IMR-90 (cell line): ENCODE results near the gene SSBP3. TPM values are rescaled to one million over a fixed set of nuclear protein-coding genes. Genes with fewer than 3 reads are reported as not detected.

Source experiments
- ATAC-seq: fragments of 200-7000 bp; cut with Tn5 transposase; 2 replicates; pipeline ENCODE4 v1.9.1; 2020; ENCODE audit warnings: low read depth, mild to moderate bottlenecking, moderate library complexity
- BruUV-seq: library from RNA; stranded (reverse); fragments of 400-500 nt; replicated peaks from 2 replicates; lab custom pipeline; 2021; lab: Mats Ljungman, UMichigan
- CTCF ChIA-PET: fragments of 300-600 bp; formaldehyde crosslinking; extraction: SDS; loops from one replicate; lab custom pipeline; 2021; ENCODE audit warnings: antibody characterized with exemption; lab: Yijun Ruan, JAX
- POLR2A ChIA-PET: fragments of 300-600 bp; sonication (Branson Sonifier 250); formaldehyde crosslinking; loops from one replicate; lab custom pipeline; 2022; ENCODE audit warnings: antibody characterized with exemption; ENCODE audit not compliant: unreplicated experiment; lab: Charles Lee
- DNase-seq: peaks from one replicate; pipeline ENCODE4 v3.0.0; 2013
- H2AFZ ChIP-seq: replicated peaks from 2 replicates; pipeline ENCODE3; 2013; ENCODE audit warnings: low read length, mild to moderate bottlenecking; ENCODE audit not compliant: poor library complexity
- H2AK5ac ChIP-seq: 2 replicates; pipeline ENCODE4 v1.6.1; 2013; ENCODE audit warnings: low read depth, low read length, inconsistent platforms
- H2AK9ac ChIP-seq: replicated peaks from 2 replicates; pipeline ENCODE3; 2013; ENCODE audit warnings: mild to moderate bottlenecking, low read depth, low read length, moderate library complexity; ENCODE audit not compliant: poor library complexity
- H2BK120ac ChIP-seq: 2 replicates; pipeline ENCODE4 v1.6.1; 2013; ENCODE audit warnings: low read depth, low read length, inconsistent platforms
- H2BK15ac ChIP-seq: 3 replicates; pipeline ENCODE4 v1.6.1; 2013; ENCODE audit warnings: low read depth, low read length, inconsistent platforms
- H2BK20ac ChIP-seq: 2 replicates; pipeline ENCODE4 v1.6.1; 2013; ENCODE audit warnings: low read depth, mild to moderate bottlenecking, inconsistent platforms, low read length, moderate library complexity
- H2BK5ac ChIP-seq: 2 replicates; pipeline ENCODE4 v1.6.1; 2013; ENCODE audit warnings: mild to moderate bottlenecking, low read depth, low read length, inconsistent platforms; ENCODE audit not compliant: poor library complexity, severe bottlenecking
- H3K14ac ChIP-seq: replicated peaks from 2 replicates; pipeline ENCODE4 v1.6.1; 2013; ENCODE audit warnings: low read depth, low read length, inconsistent platforms
- H3K18ac ChIP-seq: 2 replicates; pipeline ENCODE4 v1.6.1; 2013; ENCODE audit warnings: low read depth, low read length, control low read depth
- H3K23ac ChIP-seq: 2 replicates; pipeline ENCODE4 v1.6.1; 2013; ENCODE audit warnings: low read depth, low read length, inconsistent platforms
- H3K27ac ChIP-seq: 2 replicates; pipeline ENCODE4 v1.5.1; 2013; ENCODE audit warnings: mild to moderate bottlenecking, control low read depth, low read length; ENCODE audit not compliant: insufficient read depth
- H3K27me3 ChIP-seq: 2 replicates; pipeline ENCODE4 v1.6.1; 2013; ENCODE audit warnings: low read length; ENCODE audit not compliant: control insufficient read depth, insufficient read depth
- H3K36me3 ChIP-seq: 2 replicates; pipeline ENCODE4 v1.6.1; 2013; ENCODE audit warnings: low read length, mixed read lengths; ENCODE audit not compliant: control insufficient read depth, insufficient read depth
- H3K4ac ChIP-seq: 2 replicates; pipeline ENCODE4 v1.6.1; 2013; ENCODE audit warnings: low read depth, low read length, inconsistent platforms
- H3K4me1 ChIP-seq: 2 replicates; pipeline ENCODE4 v1.6.1; 2013; ENCODE audit warnings: low read length, mixed read lengths; ENCODE audit not compliant: control insufficient read depth, insufficient read depth
- H3K4me2 ChIP-seq: 2 replicates; pipeline ENCODE4 v1.6.1; 2013; ENCODE audit warnings: low read depth, mild to moderate bottlenecking, control low read depth, low read length, moderate library complexity
- H3K4me3 ChIP-seq: 2 replicates; pipeline ENCODE4 v1.5.1; 2013; ENCODE audit warnings: low read depth, mild to moderate bottlenecking, control low read depth, low read length, moderate library complexity; ENCODE audit not compliant: insufficient read depth
- H3K56ac ChIP-seq: 2 replicates; pipeline ENCODE4 v1.6.1; 2013; ENCODE audit warnings: low read length, inconsistent platforms; ENCODE audit not compliant: insufficient read depth; ENCODE audit errors: extremely low read depth
- H3K79me1 ChIP-seq, 2 experiments: 2 replicates each; pipeline ENCODE4 v1.6.1; 2013; ENCODE audit warnings: low read length in 2 of 2, inconsistent platforms in 1 of 2, low read depth in 1 of 2
- H3K9ac ChIP-seq: 2 replicates; pipeline ENCODE4 v1.6.1; 2013; ENCODE audit warnings: low read depth, low read length, control low read depth
- H3K9me1 ChIP-seq: 2 replicates; pipeline ENCODE4 v1.6.1; 2013; ENCODE audit warnings: low read length, inconsistent platforms; ENCODE audit not compliant: insufficient read depth
- H3K9me3 ChIP-seq: 2 replicates; pipeline ENCODE4 v1.6.1; 2013; ENCODE audit warnings: low read length; ENCODE audit not compliant: control insufficient read depth, insufficient read depth
- H4K20me1 ChIP-seq: 2 replicates; pipeline ENCODE4 v1.6.1; 2013; ENCODE audit warnings: low read length, inconsistent platforms; ENCODE audit not compliant: insufficient read depth
- H4K5ac ChIP-seq: 2 replicates; pipeline ENCODE4 v1.6.1; 2013; ENCODE audit warnings: mild to moderate bottlenecking, low read depth, low read length, control low read depth
- H4K8ac ChIP-seq, 2 experiments: 2 replicates each; pipeline ENCODE4 v1.6.1; 2013; ENCODE audit warnings: low read depth in 2 of 2, low read length in 2 of 2, control low read depth in 1 of 2, inconsistent platforms in 1 of 2
- H4K91ac ChIP-seq: 2 replicates; pipeline ENCODE4 v1.6.1; 2013; ENCODE audit warnings: low read depth, low read length, inconsistent platforms; ENCODE audit not compliant: insufficient read depth
- CEBPB ChIP-seq: IDR thresholded peaks from 2 replicates; pipeline ENCODE4 v1.6.1; 2012; ENCODE audit warnings: low read depth, low read length, improper control_type of control experiment
- CTCF ChIP-seq: conservative IDR thresholded peaks from 2 replicates; pipeline ENCODE4 v1.5.1; 2012; ENCODE audit warnings: mild to moderate bottlenecking, low read depth, low read length, improper control_type of control experiment
- FOS ChIP-seq: fragments of 150-350 bp; IDR thresholded peaks from 2 replicates; pipeline ENCODE4 v1.6.1; 2016; ENCODE audit warnings: low read depth, low read length
- MAFK ChIP-seq: IDR thresholded peaks from 2 replicates; pipeline ENCODE4 v1.6.1; 2012; ENCODE audit warnings: low read depth, low read length, improper control_type of control experiment
- MAZ ChIP-seq: IDR thresholded peaks from 2 replicates; pipeline ENCODE4 v1.6.1; 2012; ENCODE audit warnings: low read depth, mild to moderate bottlenecking, low read length, improper control_type of control experiment, moderate library complexity, borderline replicate concordance
- RCOR1 ChIP-seq: IDR thresholded peaks from 2 replicates; pipeline ENCODE4 v1.6.1; 2012; ENCODE audit warnings: mild to moderate bottlenecking, low read length, improper control_type of control experiment; ENCODE audit not compliant: insufficient replicate concordance
- whole genome bisulfite sequencing, 2 experiments: methylation state at CpG; one replicate each; pipeline versions ENCODE4 v1.1.5 to v1.1.7; 2013; ENCODE audit warnings: missing lambda C conversion rate in 2 of 2; ENCODE audit not compliant: insufficient read length in 1 of 2; ENCODE audit errors: extremely low coverage in 2 of 2; 5-methylcytosine and 5-hydroxymethylcytosine counted together
- dilution Hi-C: fragments of 300-500 bp; cut with HindIII; formaldehyde crosslinking; loops from one replicate; pipeline ENCODE4 v1.14.3; 2018; ENCODE audit warnings: low sequenced_read_pairs; ENCODE audit not compliant: unreplicated experiment
- in situ Hi-C: fragments of 300-500 bp; cut with MboI; formaldehyde crosslinking; loops from 3 replicates; pipeline ENCODE4 v1.14.3; 2019; ENCODE audit warnings: low sequenced_read_pairs, inconsistent platforms, mixed read lengths
- intact Hi-C: fragments of 100-400 bp; cut with micrococcal nuclease; formaldehyde crosslinking; loops from 2 replicates; pipeline ENCODE4 v1.10.0; 2022
- polyA plus RNA-seq, 3 experiments: library from polyadenylated mRNA; depleted of rRNA; stranded (reverse); fragments of >200 nt; gene quantifications; 2 replicates each; pipeline ENCODE4 v1.2.3, GENCODE V29; 2012; ENCODE audit warnings: low replicate concordance in 1 of 3
- total RNA-seq: library from RNA; depleted of rRNA; stranded (reverse); fragments of >200 nt; gene quantifications from 2 replicates; pipeline ENCODE4 v1.2.3, GENCODE V29; 2012
- TF ChIP-seq, protein P1 (sequence below): fragments of 150-350 bp; IDR thresholded peaks from 2 replicates; pipeline ENCODE4 v1.6.1; 2016; ENCODE audit warnings: low read depth, mild to moderate bottlenecking, low read length, moderate library complexity, borderline replicate concordance

Gene SSBP3
- total and polyA plus RNA-seq, 2 of the 4 experiments (the other 2 are of a cell fraction), result 10.9 to 39.6 TPM

DNA sequence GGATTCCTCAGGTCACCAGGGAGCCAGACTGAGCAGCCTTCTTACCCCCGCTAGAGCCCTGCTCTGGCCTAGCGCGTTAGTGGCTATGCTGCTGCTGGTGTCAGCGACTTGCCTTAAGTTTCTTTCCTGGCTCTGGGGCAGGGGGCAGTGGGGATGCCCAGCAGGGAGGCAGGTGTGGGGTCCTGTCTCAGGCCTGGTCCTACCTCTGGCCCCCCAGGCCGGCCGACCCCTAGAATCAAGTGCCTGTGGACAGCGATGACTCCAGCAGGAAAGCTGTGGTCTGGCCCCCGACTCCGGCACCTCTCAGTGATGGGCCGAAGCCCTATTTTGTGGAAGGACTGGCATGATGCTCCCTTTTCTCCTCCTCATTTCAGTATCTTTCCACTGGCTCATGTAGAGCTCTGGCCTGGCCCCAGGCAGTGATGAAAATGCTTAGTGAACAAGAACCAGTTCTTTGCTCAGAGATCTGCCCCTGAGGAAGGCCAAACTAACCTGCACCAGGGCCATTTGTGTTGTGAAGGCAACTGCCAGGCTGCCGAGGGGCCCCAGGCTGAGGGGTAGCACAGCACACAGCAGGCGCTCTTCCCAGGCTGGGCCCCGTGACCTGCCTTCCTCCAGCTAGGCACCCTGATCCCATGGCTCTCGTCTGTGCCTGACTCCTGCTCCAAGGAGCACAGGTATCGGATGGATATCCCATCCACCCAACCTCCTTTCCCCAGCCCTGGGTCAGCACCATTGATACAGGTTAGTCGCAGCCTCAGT is 182.6 kb downstream of the SSBP3 start (continued):
- TF ChIP-seq MAZ, result no peak

DNA sequence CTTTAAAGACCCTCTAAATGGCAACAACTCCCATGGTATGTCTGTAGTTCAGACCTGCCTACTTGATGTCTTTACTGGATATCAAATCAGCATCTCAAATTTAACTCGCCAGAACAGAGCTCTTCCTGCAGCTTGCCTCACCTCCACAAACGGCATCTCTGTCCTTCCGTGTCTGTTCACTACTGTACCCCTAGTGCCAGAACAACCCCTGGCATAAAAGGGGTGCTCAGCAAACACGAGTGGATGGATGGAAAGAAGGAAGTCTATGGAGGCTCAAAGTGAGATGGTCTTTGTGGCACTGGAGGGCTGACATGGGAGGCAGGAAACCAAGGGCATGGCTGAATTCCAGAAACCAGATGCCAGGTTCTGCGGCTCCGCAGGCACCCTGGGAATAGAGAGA is 183.5 kb downstream of the SSBP3 start:
- H2AK9ac ChIP-seq, result no peak overlapping the region
- peaks cover 19% of the 10 kb centered on the region for H4K20me1 ChIP-seq
- ATAC-seq (no peak), DNase-seq (no peak)
- peaks cover 25% of the 10 kb centered on the region for H3K9me1 ChIP-seq
- H2BK20ac ChIP-seq, result no peak overlapping the region
- no peaks in the 10 kb centered on the region for H3K9me3 ChIP-seq
- H4K91ac ChIP-seq, result no peak overlapping the region
- no peak overlapping the region for H3K56ac ChIP-seq
- H3K4me1 ChIP-seq, result peaks cover 21% of the 10 kb centered on the region
- H4K8ac ChIP-seq, result no peak overlapping the region
- no peak overlapping the region for H3K27ac ChIP-seq
- peaks cover 0 to 9% of the 10 kb centered on the region in 2 experiments; a peak in 1 of 4 replicates for H3K79me1 ChIP-seq
- H3K14ac ChIP-seq, result no peak overlapping the region
- H4K5ac ChIP-seq, result no peak overlapping the region
- no peak overlapping the region for H2BK120ac ChIP-seq
- no peak overlapping the region for H3K4me3 ChIP-seq
- H2AK5ac ChIP-seq, result no peak overlapping the region
- TF ChIP-seq MAFK (no peak), RCOR1 (no peak), CTCF (no peak), CEBPB (no peak), FOS (no peak)
- TF ChIP-seq, protein P1, sequence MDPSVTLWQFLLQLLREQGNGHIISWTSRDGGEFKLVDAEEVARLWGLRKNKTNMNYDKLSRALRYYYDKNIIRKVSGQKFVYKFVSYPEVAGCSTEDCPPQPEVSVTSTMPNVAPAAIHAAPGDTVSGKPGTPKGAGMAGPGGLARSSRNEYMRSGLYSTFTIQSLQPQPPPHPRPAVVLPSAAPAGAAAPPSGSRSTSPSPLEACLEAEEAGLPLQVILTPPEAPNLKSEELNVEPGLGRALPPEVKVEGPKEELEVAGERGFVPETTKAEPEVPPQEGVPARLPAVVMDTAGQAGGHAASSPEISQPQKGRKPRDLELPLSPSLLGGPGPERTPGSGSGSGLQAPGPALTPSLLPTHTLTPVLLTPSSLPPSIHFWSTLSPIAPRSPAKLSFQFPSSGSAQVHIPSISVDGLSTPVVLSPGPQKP, result no peak
- H3K4ac ChIP-seq, result no peak overlapping the region
- ChIA-PET CTCF (no interaction called here), POLR2A (no interaction called here)
- in situ Hi-C loops (loop anchor here (25.0 kb wide), 1 partner anchor 360 kb away; no protein-coding TSS in a partner anchor), intact Hi-C loops (loop anchor here (10.0 kb wide), 1 partner anchor 182 kb away; the partner anchor contains the start of gene SSBP3), dilution Hi-C loops (no loop called here)
- no peak overlapping the region for H2AFZ ChIP-seq
- BruUV-seq, result no TSS peak
- H3K23ac ChIP-seq, result no peak overlapping the region
- 100% methylated on average over 1 of the region's 6 CpGs; no CpG with 5 or more reads in 1 of the 2 experiments for WGBS, 2 experiments
- H3K9ac ChIP-seq, result no peak overlapping the region
- no peak overlapping the region for H3K18ac ChIP-seq
- H3K4me2 ChIP-seq, result no peak overlapping the region
- peaks cover 24% of the 10 kb centered on the region for H3K36me3 ChIP-seq
- H2BK5ac ChIP-seq, result no peak overlapping the region
- no peaks in the 10 kb centered on the region for H3K27me3 ChIP-seq
- H2BK15ac ChIP-seq, result no peak overlapping the region
